ENCODE data around the gene MLC1.

DNA sequence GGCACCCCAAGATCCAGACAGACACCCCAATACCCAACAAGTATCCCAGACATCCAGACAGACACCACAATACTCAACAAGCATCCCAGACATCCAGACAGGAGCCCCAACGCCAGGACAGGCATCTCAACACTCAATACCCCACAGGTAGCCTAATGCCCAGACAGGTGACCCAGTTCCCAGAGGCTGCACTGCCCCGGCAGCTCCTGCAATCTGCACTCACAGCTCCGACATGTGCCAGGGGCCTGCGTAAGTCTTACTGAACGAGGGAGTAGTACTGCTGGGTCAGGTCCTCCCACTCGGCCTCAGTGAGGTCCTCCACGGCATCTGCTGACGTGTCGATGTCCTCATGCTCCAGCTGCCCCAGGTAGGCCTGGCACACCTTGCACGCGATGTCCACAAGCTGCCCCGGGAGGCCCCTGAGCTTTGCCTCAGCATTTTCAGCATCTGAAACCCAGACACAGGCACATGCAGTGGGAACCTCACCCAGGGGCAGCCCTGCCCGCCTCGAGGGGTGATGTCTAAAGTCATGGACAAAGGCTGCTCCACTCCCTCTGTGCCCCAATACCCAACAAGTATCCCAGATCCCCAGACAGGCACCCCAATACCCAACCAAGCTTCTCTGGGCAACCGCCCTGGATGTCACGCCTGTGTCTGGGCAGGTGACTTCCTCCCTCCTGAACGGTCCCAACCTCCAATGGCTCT, 43.7 kb downstream of the MLC1 start:
- TF ChIP-seq POLR2AphosphoS5 (IDR thresholded peaks at IDR 0.05; ENCODE audit: low read depth, low read length) (no peak), POLR2A (IDR thresholded peaks at IDR 0.05; ENCODE audit: low read depth, low read length) (no peak), TAF1 (IDR thresholded peaks at IDR 0.05; ENCODE audit: borderline replicate concordance, low read depth, low read length) (no peak)

All from GM12892 (cell line).